ENCODE results near the gene NRCAM. TPM values are rescaled to one million over a fixed set of nuclear protein-coding genes. Genes with fewer than 3 reads are reported as not detected.
A peak's percentile ranks its signal among the peaks of the same experiment; 100 is the strongest.

NRCAM gene
- total and polyA plus RNA-seq, 2 of the 8 experiments (the other 6 are each of a cell fraction or from before 2014, with no cell fraction given), result 2.7 to 3.8 TPM

- Histone ChIP-seq H2BK15ac (ENCODE audit: low read length) (no peak overlapping the region), H3K14ac (ENCODE audit: insufficient read length) (no peak overlapping the region), H2AFZ (ENCODE audit: low read length) (peak overlapping the region; percentile 27; the same call in 1 of the 2 replicates), H3K9ac (replicated peaks in 1 of 4; ENCODE audit: extremely low read depth in 1 of 4, low read depth in 3 of 4, low read length in 3 of 4) (no peak overlapping the region), H3K79me1 (ENCODE audit: low read depth, low read length) (no peaks in the 10 kb centered on the region), H3K9me3 (ENCODE audit: insufficient read depth in 2 of 2, low read depth in 1 of 2, low read length in 1 of 2) (no peaks in the 10 kb centered on the region), H3K4me1 (replicated peaks in 1 of 4; ENCODE audit: control insufficient read depth in 3 of 4, insufficient read depth in 4 of 4, low read length in 3 of 4) (peaks cover 0 to 6% (median 1%) of the 10 kb centered on the region in 4 experiments; a peak in 1 of 7 replicates), H3K18ac (ENCODE audit: extremely low read depth, low read length) (no peak overlapping the region), H3K4me2 (ENCODE audit: insufficient read depth in 1 of 2, low read depth in 2 of 2, low read length in 2 of 2) (no peak overlapping the region), H2AK5ac (ENCODE audit: low read depth, low read length) (no peak overlapping the region), H2BK120ac (replicated peaks; ENCODE audit: low read depth, low read length) (no peak overlapping the region), H4K20me1 (replicated peaks in 1 of 2; ENCODE audit: control insufficient read depth in 1 of 2, insufficient read depth in 2 of 2, low read length in 2 of 2) (no peaks in the 10 kb centered on the region), H4K91ac (replicated peaks; ENCODE audit: insufficient read length, low read length) (no peak overlapping the region), H3K4ac (replicated peaks; ENCODE audit: insufficient read length, low read depth, low read length) (no peak overlapping the region), H3K23me2 (ENCODE audit: low read depth, low read length) (no peaks in the 10 kb centered on the region), H3K36me3 (ENCODE audit: control insufficient read depth in 2 of 4, insufficient read depth in 4 of 4, low read length in 3 of 4) (no peaks in the 10 kb centered on the region), H3K27me3 (replicated peaks in 1 of 4; ENCODE audit: control insufficient read depth in 3 of 4, extremely low read depth in 1 of 4, insufficient read depth in 3 of 4, low read length in 3 of 4) (no peaks in the 10 kb centered on the region), H4K5ac (ENCODE audit: insufficient read length, low read depth, low read length) (no peak overlapping the region), H3K4me3 (ENCODE audit: extremely low read depth in 1 of 4, insufficient read depth in 2 of 4, low read depth in 3 of 4, low read length in 4 of 4) (no peak overlapping the region), H2BK5ac (ENCODE audit: low read depth, low read length) (no peak overlapping the region), H3K27ac (ENCODE audit: low read depth, low read length) (no peak overlapping the region), H3K23ac (ENCODE audit: insufficient read length) (no peak overlapping the region), H3K56ac (replicated peaks; ENCODE audit: insufficient read length, low read depth, low read length) (no peak overlapping the region), H2BK12ac (ENCODE audit: low read depth, low read length) (no peak overlapping the region), H4K8ac (ENCODE audit: extremely low read depth, insufficient read depth, low read length) (peak overlapping the region; percentile 17; the same call in 1 of the 2 replicates), H3K79me2 (ENCODE audit: control insufficient read depth in 1 of 2, insufficient read depth in 2 of 2, low read length in 2 of 2) (no peaks in the 10 kb centered on the region), H2BK20ac (ENCODE audit: low read length) (no peak overlapping the region)
- ChIA-PET POLR2A (ENCODE audit: partially characterized antibody) (no interaction called here), CTCF (ENCODE audit: partially characterized antibody) (interaction anchor here (0.9 to 9.3 kb wide), 7 partner anchors 12 to 209 kb away, joined by 3 to 64 read pairs (median 5); no protein-coding TSS in a partner anchor)
- FAIRE-seq (no peak), DNase-seq (ENCODE audit: low read depth in 1 of 2, low spot score in 2 of 2) (no peak)
- whole genome bisulfite sequencing, 2 experiments (ENCODE audit: extremely low coverage in 1 of 2, insufficient coverage in 1 of 2, insufficient read length in 1 of 2, insufficient replicate concordance in 2 of 2, low coverage in 1 of 2, low lambda C conversion rate in 2 of 2, missing lambda C conversion rate in 1 of 2), result 91% methylated on average over 13 of the region's 13 CpGs; no CpG with 5 or more reads in 1 of the 2 experiments
- TF ChIP-seq SUZ12 (IDR thresholded peaks at IDR 0.05; ENCODE audit: low read length) (no peak), NRF1 (IDR thresholded peaks at IDR 0.05; ENCODE audit: low read depth, low read length) (no peak), USF2 (IDR thresholded peaks at IDR 0.05; ENCODE audit: low read length) (no peak), CHD2 (IDR thresholded peaks at IDR 0.05; ENCODE audit: low read length) (no peak), GTF2F1 (IDR thresholded peaks at IDR 0.05; ENCODE audit: borderline replicate concordance, low read depth, low read length) (no peak), POLR2A (IDR thresholded peaks at IDR 0.05; ENCODE audit: control extremely low read depth in 1 of 2, low read depth in 2 of 2, low read length in 2 of 2) (no peak), SIN3A (conservative IDR thresholded peaks at IDR 0.05 in 1 of 2, IDR thresholded peaks at IDR 0.05 in 1 of 2; ENCODE audit: low read depth in 1 of 2, low read length in 2 of 2) (no peak), BACH1 (IDR thresholded peaks at IDR 0.05; ENCODE audit: low read length) (no peak), RNF2 (IDR thresholded peaks at IDR 0.05; ENCODE audit: borderline replicate concordance, low read depth, low read length, missing control alignments, poor library complexity, severe bottlenecking) (no peak), SIRT6 (IDR thresholded peaks at IDR 0.05; ENCODE audit: low read length) (no peak), KDM1A (IDR thresholded peaks at IDR 0.05; ENCODE audit: borderline replicate concordance, low read length) (no peak), CTBP2 (IDR thresholded peaks at IDR 0.05; ENCODE audit: borderline replicate concordance, insufficient read depth, insufficient read length, low read length) (no peak)
Measured at GRCh38 chr7:108132551-108133265, 323.5 kb downstream of the NRCAM start.

Measured in H1 (cell line).